ENCODE measurements around the gene FGFR3.
"Not testable (repeated sequence)": the region's sequence is repeated elsewhere in the genome, so short reads cannot be mapped to it uniquely, and the experiment has no call there.

The FGFR3 gene

GRCh38 chr4:1815096-1815996 lies 22.3 kb downstream of the FGFR3 start:
- DNase-seq (ENCODE audit: low read depth in 2 of 2, low spot score in 1 of 2), result no peak

DNA sequence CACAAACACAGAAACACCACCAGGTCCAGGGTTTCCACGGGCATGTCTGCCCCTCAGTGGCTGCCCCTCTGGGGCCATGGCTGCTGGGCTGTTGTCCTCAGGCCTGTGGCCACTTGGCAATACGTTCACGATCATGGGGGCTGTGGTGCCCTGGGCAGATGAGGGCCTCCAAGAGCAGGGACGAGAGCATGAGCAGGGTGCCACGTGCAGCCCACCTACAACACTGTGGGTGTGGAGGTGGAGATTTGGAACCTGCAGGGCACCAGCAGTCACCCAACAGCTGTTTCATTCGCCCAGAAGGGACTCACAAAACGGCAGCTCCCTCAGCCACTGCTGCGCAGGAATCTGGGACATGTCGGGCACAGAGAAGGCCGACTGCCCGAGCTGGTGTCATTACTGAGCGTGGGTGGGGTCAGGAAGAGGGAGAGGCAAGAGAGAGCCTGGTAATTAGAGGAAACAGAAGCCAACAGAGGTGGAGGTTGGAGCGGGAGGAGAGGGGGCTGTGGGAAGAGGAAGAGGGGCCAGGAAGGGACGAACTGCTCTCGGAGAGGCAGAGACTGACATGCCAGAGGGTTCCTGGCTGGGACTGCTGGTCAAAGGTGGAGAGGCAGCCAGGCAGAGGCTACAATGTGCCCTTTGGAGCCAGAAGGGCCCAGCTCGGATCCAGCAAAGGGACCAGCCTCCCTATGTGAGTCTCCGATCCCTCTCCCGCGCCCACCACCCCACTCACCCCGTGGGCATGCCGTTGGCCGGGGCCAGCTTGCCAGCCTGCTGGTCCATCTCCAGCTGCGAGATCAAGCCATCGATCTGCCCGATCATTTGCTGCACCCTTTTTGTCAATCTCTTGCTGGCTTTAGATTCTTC lies 23.1 kb downstream of the FGFR3 start:
- no peak for DNase-seq (ENCODE audit: low read depth in 2 of 2, low spot score in 1 of 2)

- no peak for DNase-seq (ENCODE audit: low read depth in 2 of 2, low spot score in 1 of 2)
Measured at GRCh38 chr4:1819284-1819683, 26.2 kb downstream of the FGFR3 start.

GRCh38 chr4:1819816-1820215 lies 26.7 kb downstream of the FGFR3 start:
- DNase-seq (ENCODE audit: low read depth in 2 of 2, low spot score in 1 of 2), result no peak

DNA sequence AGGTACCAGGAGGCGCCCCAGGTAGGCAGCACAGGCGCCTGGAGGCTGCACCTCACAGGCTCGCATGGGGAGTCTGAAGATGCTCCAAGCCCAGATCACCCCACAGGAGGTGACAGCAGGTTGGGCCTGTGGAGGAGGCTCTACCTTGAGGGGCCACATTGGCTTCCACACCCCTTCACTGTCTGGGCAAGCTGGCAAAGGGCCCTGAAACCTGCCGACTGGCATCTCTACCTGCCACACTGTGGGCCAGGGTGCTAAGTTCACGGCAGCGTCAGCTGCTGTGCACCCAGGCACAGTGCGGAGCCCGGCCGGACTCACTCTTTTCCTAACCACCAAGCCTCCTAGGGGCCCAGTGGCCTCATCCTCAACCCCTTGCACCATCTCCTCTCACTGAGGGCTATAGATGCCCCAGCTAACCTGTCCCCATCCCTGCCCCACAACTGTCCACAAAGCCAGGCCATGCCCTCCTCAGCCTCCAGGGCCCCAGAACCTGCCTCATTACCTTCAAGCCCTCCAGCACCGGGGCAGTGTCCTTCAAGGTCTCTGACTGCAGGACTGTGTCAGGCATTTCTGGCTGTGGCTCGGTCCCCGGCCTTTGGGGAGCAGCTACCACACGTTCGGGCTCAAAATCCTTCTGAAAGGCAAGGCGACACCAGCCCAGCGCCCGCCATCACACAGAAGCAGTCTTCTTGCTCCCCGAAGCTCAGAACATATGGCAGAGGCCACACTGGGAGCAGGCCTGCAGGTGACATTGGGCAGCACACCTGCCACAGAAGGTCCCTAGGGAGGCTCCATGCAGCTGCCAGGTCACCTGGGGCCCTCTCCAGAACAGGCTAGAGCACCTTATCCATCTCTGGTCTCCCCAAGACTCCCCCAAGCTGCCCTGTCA lies 28.8 kb downstream of the FGFR3 start:
- no peak for DNase-seq (ENCODE audit: low read depth in 2 of 2, low spot score in 1 of 2)

GRCh38 chr4:1822568-1823544 lies 29.8 kb downstream of the FGFR3 start:
- no peak for DNase-seq (ENCODE audit: low read depth in 2 of 2, low spot score in 1 of 2)

DNA sequence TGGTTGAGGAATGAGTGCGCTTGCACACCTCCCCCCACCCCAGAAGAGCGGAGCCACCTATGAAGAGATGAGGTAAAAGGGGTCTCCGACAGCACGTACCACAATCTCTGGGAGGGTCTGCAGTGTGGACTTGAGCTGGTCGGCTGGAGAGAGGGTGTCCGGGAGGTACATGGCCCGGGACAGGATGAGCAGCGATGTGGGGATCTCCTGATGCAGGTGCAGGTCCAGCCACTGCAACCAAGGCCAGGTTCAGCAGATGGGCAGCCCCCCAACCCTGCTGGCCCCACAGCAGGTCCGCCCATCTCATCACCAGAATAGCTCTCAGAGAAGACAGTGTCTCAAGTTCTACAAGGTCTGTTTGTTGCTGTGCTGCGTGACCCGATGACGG lies 30.4 kb downstream of the FGFR3 start:
- DNase-seq (ENCODE audit: low read depth in 2 of 2, low spot score in 1 of 2), result no peak

DNA sequence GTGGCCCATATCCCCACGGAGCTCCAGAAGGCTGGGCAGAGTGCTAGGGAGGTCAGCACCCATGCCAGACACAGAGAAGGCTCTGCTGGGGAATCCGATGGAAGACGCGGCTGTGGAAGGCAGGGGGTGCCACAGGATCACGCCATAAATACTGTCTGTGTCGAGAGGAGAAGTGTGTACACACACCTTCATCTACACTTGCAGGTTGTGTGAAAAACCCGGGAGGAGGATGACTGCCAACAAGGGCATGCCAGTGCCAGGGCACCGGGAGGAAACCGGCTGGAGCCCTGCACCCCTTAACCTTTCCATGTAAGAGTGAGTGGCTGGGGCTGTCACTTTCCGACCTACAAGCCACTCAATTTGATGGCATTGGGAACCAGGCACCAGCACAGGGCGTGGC lies 31.7 kb downstream of the FGFR3 start:
- DNase-seq (ENCODE audit: low read depth in 2 of 2, low spot score in 1 of 2), result no peak

- DNase-seq (ENCODE audit: low read depth in 2 of 2, low spot score in 1 of 2), result no peak
Measured at GRCh38 chr4:1825326-1825725, 32.2 kb downstream of the FGFR3 start.

DNA sequence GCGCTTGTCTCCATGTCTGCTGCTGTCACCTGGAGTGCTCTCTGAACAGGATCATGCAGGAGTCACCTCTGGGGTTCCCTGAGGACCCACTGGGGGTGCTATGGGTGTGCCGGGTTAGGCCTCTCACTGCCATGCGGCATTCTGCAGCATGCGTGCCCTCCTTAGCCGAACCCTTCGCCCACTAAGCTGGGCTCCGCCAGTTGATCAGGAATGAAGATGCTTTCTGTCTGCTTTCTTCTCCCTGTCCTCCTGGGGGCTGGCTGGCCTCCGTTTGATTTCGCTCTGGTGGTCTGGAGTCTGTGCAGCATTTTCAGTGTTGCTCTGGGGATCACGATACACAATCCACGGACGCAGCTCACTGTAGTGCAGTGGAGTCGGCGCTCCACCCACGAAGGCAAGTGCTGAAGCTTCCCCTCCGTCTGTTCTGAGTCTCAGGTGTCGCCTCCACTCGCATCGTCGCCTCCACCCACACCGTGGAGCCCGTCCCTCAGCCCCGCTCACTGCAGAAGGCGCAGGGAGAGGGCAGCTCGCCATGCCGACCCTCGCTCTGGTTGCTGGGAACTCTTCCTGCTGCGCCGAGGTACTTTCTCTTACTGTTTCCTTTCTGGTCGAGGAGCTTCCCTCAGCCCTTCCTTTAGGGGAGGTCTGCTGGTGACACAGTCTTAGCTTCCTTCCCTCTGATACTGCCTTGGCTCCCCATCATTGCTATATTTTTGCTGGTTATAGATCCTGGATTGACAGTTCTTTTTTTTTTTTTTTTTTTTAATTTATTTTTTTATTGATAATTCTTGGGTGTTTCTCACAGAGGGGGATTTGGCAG lies 33.6 kb downstream of the FGFR3 start:
- DNase-seq (ENCODE audit: low read depth in 2 of 2, low spot score in 1 of 2), result no peak

GRCh38 chr4:1830234-1830633 lies 37.1 kb downstream of the FGFR3 start:
- no peak for DNase-seq (ENCODE audit: low read depth in 2 of 2, low spot score in 1 of 2)

- DNase-seq (ENCODE audit: low read depth in 2 of 2, low spot score in 1 of 2), result no peak
Measured at GRCh38 chr4:1830642-1831228, 37.6 kb downstream of the FGFR3 start.

- DNase-seq (ENCODE audit: low read depth in 2 of 2, low spot score in 1 of 2), result no peak
Measured at GRCh38 chr4:1831331-1831730, 38.2 kb downstream of the FGFR3 start.

DNA sequence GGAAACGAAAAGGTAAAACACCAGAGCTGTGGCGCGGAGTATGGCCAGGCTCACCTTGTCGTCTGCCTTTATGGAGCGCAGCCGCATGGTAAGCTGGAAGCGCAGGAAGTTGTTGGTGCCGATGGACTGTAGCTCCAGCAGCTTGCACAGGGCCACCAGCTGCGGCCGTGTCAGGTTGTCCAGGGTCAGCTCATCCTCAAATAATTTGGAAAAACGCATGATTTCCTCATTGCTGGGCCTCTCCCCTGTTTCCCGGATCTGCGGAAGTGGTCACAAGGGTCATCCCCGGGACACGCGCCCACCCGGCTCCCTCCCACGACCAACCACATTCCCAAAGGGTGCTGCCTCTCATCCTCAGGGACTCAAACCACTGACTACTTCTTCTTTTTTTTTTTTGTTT lies 39.6 kb downstream of the FGFR3 start:
- DNase-seq (ENCODE audit: low read depth in 2 of 2, low spot score in 1 of 2), result no peak

GRCh38 chr4:1833307-1834046 lies 40.4 kb downstream of the FGFR3 start:
- DNase-seq (ENCODE audit: low read depth in 2 of 2, low spot score in 1 of 2), result no peak

DNA sequence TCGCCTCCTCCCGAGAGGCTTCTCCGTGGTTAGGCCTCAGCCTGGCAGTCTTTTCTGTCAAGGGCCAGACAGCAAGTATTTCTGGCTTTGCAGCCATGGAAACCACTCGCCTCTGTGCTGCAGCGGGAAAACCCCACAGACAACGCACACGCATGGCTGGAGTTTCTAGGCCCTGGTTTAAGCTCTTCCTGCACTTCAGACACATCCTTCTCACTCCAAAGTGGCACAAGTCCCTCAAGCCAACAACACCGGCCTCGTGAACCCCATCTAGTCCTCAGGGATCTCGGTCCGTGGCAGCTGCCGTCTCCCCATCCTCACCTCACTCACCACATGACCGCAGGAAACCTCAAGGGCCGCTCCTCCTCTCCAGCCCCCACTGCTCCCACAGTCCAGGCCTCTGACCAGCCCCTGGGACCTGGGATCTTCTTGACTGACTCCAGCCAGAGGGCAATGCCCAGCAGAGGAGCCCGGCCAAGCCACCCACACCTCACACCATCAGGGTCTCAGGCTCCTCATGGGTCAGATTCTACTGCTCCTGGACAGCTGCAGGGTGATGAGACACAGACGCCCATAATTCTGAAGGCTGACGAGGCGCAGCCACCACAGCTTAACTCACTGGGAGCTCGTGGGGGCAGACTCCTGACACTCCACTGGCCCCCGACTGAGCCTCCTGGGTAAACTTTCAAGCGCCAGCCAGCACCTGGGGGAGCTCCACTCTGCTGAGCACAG lies 41.1 kb downstream of the FGFR3 start:
- DNase-seq (ENCODE audit: low read depth in 2 of 2, low spot score in 1 of 2), result no peak

GRCh38 chr4:1835836-1836235 lies 42.7 kb downstream of the FGFR3 start:
- not testable (repeated sequence) for DNase-seq (ENCODE audit: low read depth in 2 of 2, low spot score in 1 of 2)
